Measurements from ENCODE around the gene SLC9A8.
"Not testable (repeated sequence)": the region's sequence is repeated elsewhere in the genome, so short reads cannot be mapped to it uniquely, and the experiment has no call there.

SLC9A8 gene

DNA sequence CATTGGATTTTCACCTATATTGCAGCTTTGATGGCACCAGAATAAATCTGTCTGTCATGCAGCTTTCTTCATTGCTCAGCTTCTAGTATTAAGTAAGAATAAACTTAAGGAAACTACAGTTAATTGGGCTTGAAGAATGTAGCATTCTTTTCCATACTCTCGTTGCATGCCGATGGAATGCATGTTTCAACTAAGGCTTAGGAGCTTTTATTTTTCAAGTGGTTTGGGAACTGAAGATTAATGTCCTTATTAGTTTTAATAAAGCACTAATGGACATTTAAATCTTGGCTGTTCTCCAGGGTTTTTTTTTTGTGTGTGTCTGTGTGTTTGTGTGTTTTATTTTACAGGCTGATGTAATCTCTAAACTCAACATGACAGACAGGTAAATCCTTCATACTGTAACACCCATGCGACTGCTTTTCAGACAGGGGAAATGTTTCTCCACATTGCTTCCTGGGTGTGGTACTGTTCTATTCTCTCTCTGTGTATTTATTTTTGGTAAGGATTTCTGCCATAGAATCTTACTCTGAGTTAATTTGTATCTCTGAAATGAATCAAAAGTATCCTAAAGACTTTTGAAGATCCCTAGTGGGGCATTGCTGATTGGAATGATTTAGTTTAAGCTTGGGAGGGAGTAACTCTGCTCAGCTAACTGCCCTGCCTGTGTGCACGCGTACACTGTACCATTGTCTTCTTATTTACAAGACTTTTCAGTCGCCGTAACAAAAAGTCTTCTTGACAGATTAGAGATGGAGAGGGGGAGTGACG is 38.0 kb downstream of the SLC9A8 start:
- DNase-seq (ENCODE audit: low read depth in 2 of 2), result no peak

- no peak for DNase-seq (ENCODE audit: low read depth in 2 of 2)
Observed at GRCh38 chr20:49851231-49851705, 38.6 kb downstream of the SLC9A8 start.

GRCh38 chr20:49851991-49852390 is 39.4 kb downstream of the SLC9A8 start:
- no peak for DNase-seq (ENCODE audit: low read depth in 2 of 2)

- DNase-seq (ENCODE audit: low read depth in 2 of 2), result no peak
Observed at GRCh38 chr20:49852522-49853080, 40.0 kb downstream of the SLC9A8 start.

GRCh38 chr20:49853640-49854039 is 41.0 kb downstream of the SLC9A8 start:
- DNase-seq (ENCODE audit: low read depth in 2 of 2), result no peak

- DNase-seq (ENCODE audit: low read depth in 2 of 2), result no peak
Observed at GRCh38 chr20:49854190-49854875, 41.7 kb downstream of the SLC9A8 start.

DNA sequence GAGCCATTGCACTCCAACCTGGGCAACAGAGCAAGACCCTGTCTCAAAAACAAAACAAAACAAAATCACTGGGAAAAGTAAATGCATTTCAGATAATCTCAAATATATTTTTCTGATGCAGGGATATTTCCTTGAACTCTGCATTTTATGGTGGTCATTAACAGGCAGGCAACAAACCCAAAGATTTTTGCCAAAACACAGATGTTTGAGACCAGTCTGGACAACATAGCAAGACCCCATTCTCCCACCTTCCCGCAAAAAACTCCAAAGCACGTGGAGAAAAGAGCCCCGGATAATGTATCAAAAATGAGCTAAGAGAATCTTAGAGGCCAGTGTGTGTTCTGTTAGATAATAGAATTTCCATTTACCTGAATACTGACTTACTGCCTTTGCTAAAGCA is 44.3 kb downstream of the SLC9A8 start:
- DNase-seq (ENCODE audit: low read depth in 2 of 2), result no peak

DNA sequence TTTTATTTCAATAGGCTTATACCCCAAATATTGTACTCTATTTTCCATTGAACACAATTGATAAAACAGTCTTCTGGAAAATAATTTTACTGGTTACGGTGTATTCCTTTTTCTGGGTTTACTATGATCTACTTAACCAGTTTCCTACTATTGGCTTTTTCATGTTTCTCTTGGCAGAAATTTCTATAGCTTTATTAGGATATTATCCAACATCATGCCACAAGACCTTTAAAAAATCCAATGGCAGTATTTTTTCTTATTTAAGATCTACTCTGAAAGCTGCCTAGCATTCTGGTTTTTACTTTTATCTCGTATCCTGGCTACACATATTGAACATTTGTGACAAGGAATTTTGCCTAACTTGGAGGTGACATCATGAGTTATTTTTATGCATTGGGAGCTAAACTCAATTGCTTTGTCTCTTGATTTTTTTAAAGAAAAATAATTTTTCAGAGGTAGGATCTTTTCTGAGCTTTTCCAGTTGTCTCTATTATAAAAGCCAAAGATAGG is 45.5 kb downstream of the SLC9A8 start:
- no peak for DNase-seq (ENCODE audit: low read depth in 2 of 2)

- DNase-seq (ENCODE audit: low read depth in 2 of 2), result no peak
Observed at GRCh38 chr20:49859011-49859410, 46.4 kb downstream of the SLC9A8 start.

DNA sequence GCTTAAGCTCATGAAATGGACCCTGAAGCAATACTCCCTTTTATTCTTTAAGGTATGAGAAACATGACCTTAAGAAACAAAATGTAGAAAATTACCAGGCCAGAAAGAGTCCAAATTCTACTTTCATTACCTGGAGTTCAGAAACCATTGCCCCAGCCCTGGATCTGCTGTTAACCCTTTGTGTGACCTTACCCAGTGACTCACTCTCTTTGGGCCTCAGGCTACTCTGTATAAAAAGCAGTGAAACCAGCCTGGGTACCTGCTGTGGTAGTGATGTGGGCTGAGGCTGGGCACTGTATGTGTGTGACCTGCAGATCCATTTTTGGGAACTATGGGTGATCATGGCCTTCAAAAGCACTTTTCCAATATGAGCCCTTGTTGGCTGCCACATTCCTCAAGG is 47.2 kb downstream of the SLC9A8 start:
- DNase-seq (ENCODE audit: low read depth in 2 of 2), result no peak

GRCh38 chr20:49861232-49861631 is 48.6 kb downstream of the SLC9A8 start:
- DNase-seq (ENCODE audit: low read depth in 2 of 2), result not testable (repeated sequence)

GRCh38 chr20:49862607-49863200 is 50.1 kb downstream of the SLC9A8 start:
- DNase-seq (ENCODE audit: low read depth in 2 of 2), result no peak

- no peak for DNase-seq (ENCODE audit: low read depth in 2 of 2)
Observed at GRCh38 chr20:49863666-49864065, 51.0 kb downstream of the SLC9A8 start.

DNA sequence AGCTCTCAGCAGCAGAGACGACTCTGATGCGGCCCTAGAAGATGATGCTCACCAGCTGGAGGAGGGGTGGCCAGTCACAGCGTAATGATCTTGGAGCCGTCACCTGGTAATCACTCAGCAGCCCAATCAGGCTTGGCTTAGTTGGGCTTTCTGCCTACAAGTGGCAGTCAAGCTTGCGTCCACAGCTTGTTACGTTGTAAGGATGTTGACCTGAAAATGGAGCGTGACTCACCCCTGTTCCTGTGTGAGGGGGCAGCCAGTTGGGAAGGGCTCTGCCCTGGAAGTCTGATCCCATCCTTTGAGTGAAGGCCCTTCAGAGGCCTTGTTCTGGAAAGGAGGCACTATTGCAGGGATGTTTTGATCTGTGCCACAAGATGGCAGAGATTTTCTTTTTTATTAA is 52.9 kb downstream of the SLC9A8 start:
- no peak for DNase-seq (ENCODE audit: low read depth in 2 of 2)

DNA sequence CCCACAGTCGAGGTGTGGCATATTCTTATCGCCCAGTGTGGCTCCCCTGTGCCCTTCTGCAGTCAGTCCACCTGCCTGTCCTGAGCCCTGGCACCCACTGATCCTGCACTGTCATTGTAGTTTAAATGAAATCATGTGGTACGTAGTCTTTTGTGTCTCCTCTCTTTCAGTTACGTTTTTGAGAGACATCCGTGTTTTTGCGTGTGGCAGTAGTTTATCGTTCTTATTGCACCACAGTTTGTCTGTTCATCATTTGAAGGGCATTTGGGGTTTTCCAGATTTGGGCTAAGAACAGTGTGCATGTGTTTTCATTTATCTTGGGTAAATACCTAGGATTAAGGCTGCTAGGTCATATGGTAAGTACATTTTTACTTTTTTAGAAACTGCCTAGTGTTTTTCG is 53.4 kb downstream of the SLC9A8 start:
- no peak for DNase-seq (ENCODE audit: low read depth in 2 of 2)

- no peak for DNase-seq (ENCODE audit: low read depth in 2 of 2)
Observed at GRCh38 chr20:49867453-49868215, 55.0 kb downstream of the SLC9A8 start.

GRCh38 chr20:49868538-49868937 is 55.9 kb downstream of the SLC9A8 start:
- DNase-seq (ENCODE audit: low read depth in 2 of 2), result no peak

DNA sequence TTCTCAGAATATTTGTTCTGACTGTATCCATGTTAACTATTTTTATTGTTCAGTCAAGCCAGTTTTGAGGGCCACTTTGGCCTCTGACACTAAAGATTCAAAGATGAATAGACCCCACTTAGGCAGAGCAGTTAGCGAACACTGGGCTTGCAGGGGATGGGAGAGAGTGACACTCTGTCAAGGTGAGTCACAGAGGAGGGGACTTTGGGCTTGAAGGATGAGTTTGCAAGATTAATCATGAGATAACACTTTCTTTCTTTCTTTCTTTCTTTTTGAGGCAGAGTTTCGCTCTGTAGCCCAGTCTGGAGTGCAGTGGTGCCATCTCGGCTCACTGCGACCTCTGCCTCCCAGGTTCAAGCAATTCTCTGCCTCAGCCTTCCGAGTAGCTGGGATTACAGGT is 56.3 kb downstream of the SLC9A8 start:
- DNase-seq (ENCODE audit: low read depth in 2 of 2), result no peak

- DNase-seq (ENCODE audit: low read depth in 2 of 2), result no peak
Observed at GRCh38 chr20:49870261-49870660, 57.6 kb downstream of the SLC9A8 start.

DNA sequence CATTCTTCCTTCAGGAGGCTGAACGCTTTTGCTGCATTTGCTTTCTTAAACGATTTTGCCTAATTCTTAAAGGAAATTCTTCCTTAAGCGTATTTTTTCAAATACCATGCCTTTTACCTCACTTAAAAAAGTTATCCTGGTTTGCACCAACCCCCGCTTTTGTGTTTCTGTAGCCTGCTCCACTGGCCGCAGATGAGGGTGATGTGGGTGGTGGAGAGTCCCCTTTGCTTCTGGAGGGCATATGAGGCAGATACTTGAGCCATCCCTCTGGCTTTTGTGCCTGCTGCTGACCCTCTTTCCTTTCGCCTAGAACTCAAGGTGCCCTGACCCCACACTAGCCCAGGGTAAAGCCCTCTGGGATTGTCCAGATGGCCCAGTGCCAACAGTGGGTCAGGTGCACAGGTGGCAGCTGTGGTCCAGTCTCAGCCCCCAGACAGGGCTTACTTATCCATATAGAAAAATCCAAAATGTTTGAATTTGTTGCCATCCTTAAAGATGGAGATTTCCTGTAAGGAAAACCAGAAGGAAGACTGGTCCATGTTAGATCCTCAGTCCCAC is 58.8 kb downstream of the SLC9A8 start:
- no peak for DNase-seq (ENCODE audit: low read depth in 2 of 2)

GRCh38 chr20:49872056-49872455 is 59.4 kb downstream of the SLC9A8 start:
- no peak for DNase-seq (ENCODE audit: low read depth in 2 of 2)

Data from stimulated activated CD8-positive, alpha-beta memory T cell treated with anti-CD3 and anti-CD28 coated beads, Interleukin-2, amount 100 ng/mL, for 1 hour (primary cell).